ENCODE results near the gene IL2RA.
"Not testable (repeated sequence)": the region's sequence is repeated elsewhere in the genome, so short reads cannot be mapped to it uniquely, and the experiment has no call there.

Gene IL2RA

GRCh38 chr10:6005856-6006395 is 56.2 kb downstream of the IL2RA start:
- Histone ChIP-seq H3K9me2 (replicated peaks; ENCODE audit: insufficient read depth, low read length) (no peaks in the 10 kb centered on the region), H3K79me2 (ENCODE audit: insufficient read depth, low read length) (no peaks in the 10 kb centered on the region), H3K4me2 (ENCODE audit: low read depth, low read length, poor library complexity, severe bottlenecking) (no peak overlapping the region), H3K27ac (ENCODE audit: low read depth, low read length) (no peak overlapping the region), H3K36me3 (ENCODE audit: low read length) (no peaks in the 10 kb centered on the region), H3K9me3 (ENCODE audit: insufficient read depth, low read length) (no peaks in the 10 kb centered on the region), H3K4me3 (ENCODE audit: insufficient read depth, low read length, poor library complexity, severe bottlenecking) (no peak overlapping the region), H3F3A (ENCODE audit: insufficient read depth) (no peaks in the 10 kb centered on the region), H3K27me3 (ENCODE audit: low read length) (no peaks in the 10 kb centered on the region), H4K20me1 (ENCODE audit: low read depth, low read length) (no peaks in the 10 kb centered on the region), H3K9ac (ENCODE audit: low read length) (no peak overlapping the region), H2AFZ (ENCODE audit: low read depth, low read length, severe bottlenecking) (no peak overlapping the region)
- TF ChIP-seq EZH2phosphoT487 (conservative IDR thresholded peaks at IDR 0.05; ENCODE audit: low read length) (no peak), CTCF (IDR thresholded peaks at IDR 0.05; ENCODE audit: insufficient read depth, low read length, poor library complexity, severe bottlenecking) (no peak)

DNA sequence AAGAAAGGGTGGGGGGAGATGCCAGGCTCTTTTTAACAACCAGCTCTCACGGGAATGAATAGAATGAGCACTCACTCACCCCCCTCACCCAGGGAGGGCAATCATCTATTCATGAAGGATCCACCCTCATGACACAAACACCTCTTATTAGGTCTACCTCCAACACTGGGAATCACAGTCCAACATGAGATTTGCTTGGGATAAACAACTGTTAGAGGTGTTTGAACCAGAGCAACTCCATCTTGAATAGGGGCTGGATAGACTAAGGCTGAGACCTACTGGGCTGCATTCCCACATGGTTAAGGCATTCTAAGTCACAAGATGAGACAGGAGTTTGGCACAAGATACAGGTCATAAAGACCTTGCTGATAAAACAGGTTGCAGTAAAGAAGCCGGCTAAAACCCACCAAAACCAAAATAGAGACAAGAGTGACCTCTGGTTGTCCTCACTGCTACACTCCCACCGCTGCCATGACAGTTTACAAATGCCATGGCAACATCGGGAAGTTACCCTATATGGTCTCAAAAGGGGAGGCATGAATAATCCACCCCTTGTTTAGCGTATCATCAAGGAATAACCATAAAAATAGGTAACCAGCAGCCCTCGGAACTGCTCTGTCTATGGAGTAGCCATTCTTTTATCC is 56.9 kb downstream of the IL2RA start:
- H3K4me2 ChIP-seq (ENCODE audit: low read depth, low read length, poor library complexity, severe bottlenecking); H2AFZ ChIP-seq (ENCODE audit: low read depth, low read length, severe bottlenecking); H3K9me2 ChIP-seq (replicated peaks; ENCODE audit: insufficient read depth, low read length); H3K79me2 ChIP-seq (ENCODE audit: insufficient read depth, low read length); H3K4me3 ChIP-seq (ENCODE audit: insufficient read depth, low read length, poor library complexity, severe bottlenecking); H3F3A ChIP-seq (ENCODE audit: insufficient read depth); H4K20me1 ChIP-seq (ENCODE audit: low read depth, low read length); H3K9ac ChIP-seq (ENCODE audit: low read length); H3K36me3 ChIP-seq (ENCODE audit: low read length); H3K27ac ChIP-seq (ENCODE audit: low read depth, low read length); H3K9me3 ChIP-seq (ENCODE audit: insufficient read depth, low read length); H3K27me3 ChIP-seq (ENCODE audit: low read length): not testable (repeated sequence)

DNA sequence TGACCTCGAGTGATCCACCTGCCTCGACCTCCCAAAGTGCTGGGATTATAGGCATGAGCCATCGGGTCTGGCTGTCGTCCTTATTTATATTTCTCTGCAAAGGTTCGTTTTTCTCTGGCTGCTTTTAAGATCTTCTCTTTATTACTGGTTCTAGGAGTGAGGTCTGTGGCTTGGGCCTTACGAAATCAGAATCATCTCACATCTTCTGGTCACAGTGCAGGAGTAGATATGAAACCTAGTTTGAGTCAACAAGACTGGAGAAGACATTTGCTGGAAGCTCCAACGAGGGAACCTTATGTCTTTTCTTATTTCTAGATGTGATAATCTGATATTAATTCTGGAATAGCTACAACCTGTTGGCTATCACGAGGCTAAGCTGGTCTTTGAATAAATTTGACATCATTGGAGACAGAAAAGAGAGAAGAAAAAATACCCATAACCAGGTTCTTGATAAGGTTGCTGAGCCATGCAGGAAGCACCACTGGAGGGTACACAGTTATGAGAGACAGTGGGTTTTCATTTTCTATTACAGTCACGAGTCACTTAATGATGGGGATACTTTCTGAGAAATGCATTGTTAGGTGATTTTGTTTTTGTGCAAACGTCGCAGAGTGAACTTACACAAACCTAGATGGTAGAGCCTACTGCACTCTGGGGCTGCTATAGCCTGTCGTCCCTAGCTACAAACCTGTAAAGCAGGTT is 59.2 kb downstream of the IL2RA start:
- Histone ChIP-seq H3F3A (ENCODE audit: insufficient read depth) (no peaks in the 10 kb centered on the region), H3K79me2 (ENCODE audit: insufficient read depth, low read length) (no peaks in the 10 kb centered on the region), H3K4me3 (ENCODE audit: insufficient read depth, low read length, poor library complexity, severe bottlenecking) (no peak overlapping the region), H3K9ac (ENCODE audit: low read length) (no peak overlapping the region), H3K4me2 (ENCODE audit: low read depth, low read length, poor library complexity, severe bottlenecking) (no peak overlapping the region), H3K27me3 (ENCODE audit: low read length) (no peaks in the 10 kb centered on the region), H3K27ac (ENCODE audit: low read depth, low read length) (no peak overlapping the region), H3K9me2 (replicated peaks; ENCODE audit: insufficient read depth, low read length) (no peaks in the 10 kb centered on the region), H4K20me1 (ENCODE audit: low read depth, low read length) (no peaks in the 10 kb centered on the region), H3K36me3 (ENCODE audit: low read length) (no peaks in the 10 kb centered on the region), H3K9me3 (ENCODE audit: insufficient read depth, low read length) (no peaks in the 10 kb centered on the region), H2AFZ (ENCODE audit: low read depth, low read length, severe bottlenecking) (no peak overlapping the region)
- TF ChIP-seq CTCF (IDR thresholded peaks at IDR 0.05; ENCODE audit: insufficient read depth, low read length, poor library complexity, severe bottlenecking) (no peak), EZH2phosphoT487 (conservative IDR thresholded peaks at IDR 0.05; ENCODE audit: low read length) (no peak)
